HL-60 (cell line): ENCODE measurements around the gene SH3RF3.

Experiments
- DNase-seq, 2 experiments: peaks; one replicate each; pipeline ENCODE4 v3.0.0-alpha.2; 2010 to 2020; ENCODE audit warnings: low read depth in 1 of 2, low spot score in 1 of 2
- H3K27ac ChIP-seq: fragments of 250-450 bp; sonication (Bioruptor Pico); replicated peaks from 2 replicates; pipeline ENCODE4 v1.5.1; 2020; ENCODE audit warnings: mild to moderate bottlenecking, moderate library complexity
- H3K27me3 ChIP-seq: fragments of 250-450 bp; sonication (Bioruptor Pico); 2 replicates; pipeline ENCODE4 v1.5.1; 2021; ENCODE audit warnings: mild to moderate bottlenecking, moderate library complexity; ENCODE audit not compliant: insufficient read depth, poor library complexity, severe bottlenecking
- H3K4me3 ChIP-seq: replicated peaks from 2 replicates; pipeline ENCODE4 v1.5.1; 2011; ENCODE audit warnings: mild to moderate bottlenecking, control low read depth, low read length; ENCODE audit not compliant: insufficient read depth
- GABPA ChIP-seq: IDR thresholded peaks from 2 replicates; pipeline ENCODE4 v1.6.1; 2012; ENCODE audit warnings: low read depth
- POLR2AphosphoS5 ChIP-seq: IDR thresholded peaks from 2 replicates; pipeline ENCODE4 v1.6.1; 2012; ENCODE audit warnings: low read depth
- REST ChIP-seq: IDR thresholded peaks from 2 replicates; pipeline ENCODE4 v1.6.1; 2012; ENCODE audit warnings: low read depth; ENCODE audit not compliant: insufficient replicate concordance
- SPI1 ChIP-seq: IDR thresholded peaks from 2 replicates; pipeline ENCODE4 v1.6.1; 2012; ENCODE audit warnings: low read depth, mild to moderate bottlenecking, borderline replicate concordance
- TF ChIP-seq, protein P1 (sequence below): IDR thresholded peaks from one replicate; pipeline ENCODE4 v1.5.1; 2011; ENCODE audit warnings: low read length, control low read depth, inconsistent platforms; ENCODE audit not compliant: insufficient read depth

Gene SH3RF3

GRCh38 chr2:109174214-109174613 is 45.2 kb downstream of the SH3RF3 start:
- DNase-seq: no peak

GRCh38 chr2:109174626-109175349 is 45.8 kb downstream of the SH3RF3 start:
- no peaks in the 10 kb centered on the region for H3K27me3 ChIP-seq
- no peak for DNase-seq
- no peak overlapping the region for H3K27ac ChIP-seq
- H3K4me3 ChIP-seq: no peak overlapping the region
- TF ChIP-seq, protein P1, sequence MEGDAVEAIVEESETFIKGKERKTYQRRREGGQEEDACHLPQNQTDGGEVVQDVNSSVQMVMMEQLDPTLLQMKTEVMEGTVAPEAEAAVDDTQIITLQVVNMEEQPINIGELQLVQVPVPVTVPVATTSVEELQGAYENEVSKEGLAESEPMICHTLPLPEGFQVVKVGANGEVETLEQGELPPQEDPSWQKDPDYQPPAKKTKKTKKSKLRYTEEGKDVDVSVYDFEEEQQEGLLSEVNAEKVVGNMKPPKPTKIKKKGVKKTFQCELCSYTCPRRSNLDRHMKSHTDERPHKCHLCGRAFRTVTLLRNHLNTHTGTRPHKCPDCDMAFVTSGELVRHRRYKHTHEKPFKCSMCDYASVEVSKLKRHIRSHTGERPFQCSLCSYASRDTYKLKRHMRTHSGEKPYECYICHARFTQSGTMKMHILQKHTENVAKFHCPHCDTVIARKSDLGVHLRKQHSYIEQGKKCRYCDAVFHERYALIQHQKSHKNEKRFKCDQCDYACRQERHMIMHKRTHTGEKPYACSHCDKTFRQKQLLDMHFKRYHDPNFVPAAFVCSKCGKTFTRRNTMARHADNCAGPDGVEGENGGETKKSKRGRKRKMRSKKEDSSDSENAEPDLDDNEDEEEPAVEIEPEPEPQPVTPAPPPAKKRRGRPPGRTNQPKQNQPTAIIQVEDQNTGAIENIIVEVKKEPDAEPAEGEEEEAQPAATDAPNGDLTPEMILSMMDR: no peak
- TF ChIP-seq REST: no peak

More at GRCh38 chr2:109174214-109174613, 45.2 kb downstream of the SH3RF3 start:
- Histone ChIP-seq H3K27ac (no peak overlapping the region), H3K27me3 (no peaks in the 10 kb centered on the region), H3K4me3 (no peak overlapping the region)
- TF ChIP-seq POLR2AphosphoS5 (no peak), REST (no peak), SPI1 (no peak), GABPA (no peak)
- TF ChIP-seq, protein P1: no peak

- TF ChIP-seq, protein P1: no peak
- TF ChIP-seq GABPA (no peak), REST (no peak), SPI1 (no peak), POLR2AphosphoS5 (no peak)
- Histone ChIP-seq H3K4me3 (no peak overlapping the region), H3K27me3 (no peaks in the 10 kb centered on the region), H3K27ac (no peak overlapping the region)
- no peak for DNase-seq
These were observed 46.3 kb downstream of the SH3RF3 start for GRCh38 chr2:109175350-109175678.
